Epithelial cell of proximal tubule (primary cell): ENCODE data around the gene DCTN2. TPM values are rescaled to one million over a fixed set of nuclear protein-coding genes. Genes with fewer than 3 reads are reported as not detected.
"Not testable (repeated sequence)": the region's sequence is repeated elsewhere in the genome, so short reads cannot be mapped to it uniquely, and the experiment has no call there.

Experiments
- DNase-seq: peaks from one replicate; pipeline ENCODE4 v3.0.0-alpha.2; 2011; ENCODE audit warnings: low read depth
- H3K4me3 ChIP-seq: 2 replicates; pipeline ENCODE4 v1.5.1; 2011; ENCODE audit warnings: low read depth, mild to moderate bottlenecking, low read length
- CTCF ChIP-seq: conservative IDR thresholded peaks from 2 replicates; pipeline ENCODE4 v1.5.1; 2012; ENCODE audit warnings: low read depth, mild to moderate bottlenecking, low read length
- total RNA-seq: library from RNA; depleted of rRNA; stranded (reverse); fragments of >200 nt; gene quantifications from 2 replicates; pipeline ENCODE4 v1.2.3, GENCODE V29; 2015

Gene DCTN2
- 140 and 202 TPM in 2 replicates for total RNA-seq

GRCh38 chr12:57546438-57547287, at the start of gene DCTN2:
Gene DCTN2, minus strand, starts transcription at chr12:57547192. Its CDS starts 129 bp downstream, at chr12:57547063.
- peak; percentile 67 for DNase-seq
- TF ChIP-seq CTCF = peak; percentile 39
- peak within 1 kb of the TSS; percentile 98 for H3K4me3 ChIP-seq

GRCh38 chr12:57593187-57593586, 46.2 kb upstream of the DCTN2 start:
- H3K4me3 ChIP-seq = no peak overlapping the region
- no peak for TF ChIP-seq CTCF
- DNase-seq = no peak

- no peak for TF ChIP-seq CTCF
- DNase-seq = no peak
- no peak overlapping the region for H3K4me3 ChIP-seq
Measured at GRCh38 chr12:57592551-57593165, 45.7 kb upstream of the DCTN2 start.

- H3K4me3 ChIP-seq = peak overlapping the region; percentile 96
- DNase-seq = no peak
- no peak for TF ChIP-seq CTCF
Measured at GRCh38 chr12:57591782-57592325, 44.9 kb upstream of the DCTN2 start.

- H3K4me3 ChIP-seq = peak within 1 kb of the TSS; percentile 96
- no peak for TF ChIP-seq CTCF
- no peak for DNase-seq
Measured at GRCh38 chr12:57590864-57591781, 44.1 kb upstream of the DCTN2 start, which contains the start of gene PIP4K2C. Gene PIP4K2C, plus strand, starts transcription at chr12:57591192. Its CDS starts 98 bp downstream, at chr12:57591290.

GRCh38 chr12:57590479-57590863, 43.5 kb upstream of the DCTN2 start:
- no peak for TF ChIP-seq CTCF
- peak overlapping the region; percentile 96 for H3K4me3 ChIP-seq
- DNase-seq = no peak

- H3K4me3 ChIP-seq, DNase-seq: not testable (repeated sequence)
Measured at GRCh38 chr12:57588951-57589610, 42.1 kb upstream of the DCTN2 start.
